Smooth muscle cell (in vitro differentiated cells): ENCODE measurements around the gene THRB. TPM values are rescaled to one million over a fixed set of nuclear protein-coding genes. Genes with fewer than 3 reads are reported as not detected.

ENCODE experiments used
- DNase-seq: peaks from one replicate; lab custom pipeline; 2025; ENCODE audit not compliant: unreplicated experiment; lab: John Stamatoyannopoulos, UW
- H2AFZ ChIP-seq: fragments of 200-600 bp; sonication (generic); 2 replicates; pipeline ENCODE4 v1.6.0; 2016; ENCODE audit warnings: antibody characterized with exemption, low read depth, mild to moderate bottlenecking
- H3F3A ChIP-seq: fragments of 200-600 bp; sonication (generic); 2 replicates; pipeline ENCODE4 v1.6.0; 2017; ENCODE audit warnings: antibody characterized with exemption, low read depth
- H3K27ac ChIP-seq: fragments of 200-600 bp; sonication (generic); 2 replicates; pipeline ENCODE4 v1.5.1; 2016; ENCODE audit warnings: low read depth, mild to moderate bottlenecking
- H3K27me3 ChIP-seq: fragments of 200-600 bp; sonication (generic); 2 replicates; pipeline ENCODE4 v1.6.1; 2016; ENCODE audit warnings: low read depth, mild to moderate bottlenecking
- H3K36me3 ChIP-seq: fragments of 200-600 bp; sonication (generic); 2 replicates; pipeline ENCODE4 v1.5.1; 2016; ENCODE audit warnings: low read depth
- H3K4me1 ChIP-seq: fragments of 200-600 bp; sonication (generic); 2 replicates; pipeline ENCODE4 v1.5.1; 2016; ENCODE audit warnings: low read depth
- H3K4me2 ChIP-seq: fragments of 200-600 bp; sonication (generic); 2 replicates; pipeline ENCODE4 v1.6.0; 2016; ENCODE audit warnings: mild to moderate bottlenecking
- H3K4me3 ChIP-seq: fragments of 200-600 bp; sonication (generic); 2 replicates; pipeline ENCODE4 v1.5.1; 2016; ENCODE audit warnings: mild to moderate bottlenecking
- H3K79me2 ChIP-seq: fragments of 200-600 bp; sonication (generic); 2 replicates; pipeline ENCODE4 v1.6.0; 2016; ENCODE audit warnings: low read depth, mild to moderate bottlenecking
- H3K9ac ChIP-seq: fragments of 200-600 bp; sonication (generic); 2 replicates; pipeline ENCODE4 v1.6.0; 2016; ENCODE audit warnings: low read depth
- H3K9me3 ChIP-seq: fragments of 200-600 bp; sonication (generic); replicated peaks from 2 replicates; pipeline ENCODE4 v1.5.1; 2016; ENCODE audit warnings: low read depth
- H4K20me1 ChIP-seq: fragments of 200-600 bp; sonication (generic); 2 replicates; pipeline ENCODE4 v1.6.0; 2016; ENCODE audit warnings: low read depth
- WGBS: methylation state at CpG from one replicate; pipeline ENCODE4 v1.1.7; 2016; ENCODE audit warnings: low lambda C conversion rate; 5-methylcytosine and 5-hydroxymethylcytosine counted together
- polyA plus RNA-seq: library from polyadenylated mRNA; unstranded; fragments of >200 nt; fragmentation: Nextera tagmentation; extraction: Ambion mirVana; gene quantifications from 2 replicates; pipeline ENCODE4 v1.2.1, GENCODE V29; 2016
- total RNA-seq: library from RNA; depleted of rRNA; stranded (reverse); fragments of >200 nt; gene quantifications from 2 replicates; pipeline ENCODE4 v1.2.3, GENCODE V29; 2014
- TF ChIP-seq, protein P1 (sequence below): fragments of 200-600 bp; sonication (generic); IDR thresholded peaks from 2 replicates; pipeline ENCODE4 v1.5.1; 2017; ENCODE audit warnings: borderline replicate concordance, mild to moderate bottlenecking, antibody characterized with exemption; ENCODE audit not compliant: insufficient read depth, poor library complexity, severe bottlenecking

Gene THRB
- total and polyA plus RNA-seq, 2 experiments from 2014 or later = 5.6 to 43.8 TPM

- H3K79me2 ChIP-seq = peaks cover 3% of the 10 kb centered on the region
Measured at GRCh38 chr3:24386458-24386857, 108.2 kb downstream of the THRB start.

GRCh38 chr3:24385012-24385615 is 109.5 kb downstream of the THRB start:
- H3K4me1 ChIP-seq = peaks cover 11% of the 10 kb centered on the region
- TF ChIP-seq, protein P1, sequence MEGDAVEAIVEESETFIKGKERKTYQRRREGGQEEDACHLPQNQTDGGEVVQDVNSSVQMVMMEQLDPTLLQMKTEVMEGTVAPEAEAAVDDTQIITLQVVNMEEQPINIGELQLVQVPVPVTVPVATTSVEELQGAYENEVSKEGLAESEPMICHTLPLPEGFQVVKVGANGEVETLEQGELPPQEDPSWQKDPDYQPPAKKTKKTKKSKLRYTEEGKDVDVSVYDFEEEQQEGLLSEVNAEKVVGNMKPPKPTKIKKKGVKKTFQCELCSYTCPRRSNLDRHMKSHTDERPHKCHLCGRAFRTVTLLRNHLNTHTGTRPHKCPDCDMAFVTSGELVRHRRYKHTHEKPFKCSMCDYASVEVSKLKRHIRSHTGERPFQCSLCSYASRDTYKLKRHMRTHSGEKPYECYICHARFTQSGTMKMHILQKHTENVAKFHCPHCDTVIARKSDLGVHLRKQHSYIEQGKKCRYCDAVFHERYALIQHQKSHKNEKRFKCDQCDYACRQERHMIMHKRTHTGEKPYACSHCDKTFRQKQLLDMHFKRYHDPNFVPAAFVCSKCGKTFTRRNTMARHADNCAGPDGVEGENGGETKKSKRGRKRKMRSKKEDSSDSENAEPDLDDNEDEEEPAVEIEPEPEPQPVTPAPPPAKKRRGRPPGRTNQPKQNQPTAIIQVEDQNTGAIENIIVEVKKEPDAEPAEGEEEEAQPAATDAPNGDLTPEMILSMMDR = no peak
- H3K4me2 ChIP-seq = no peak overlapping the region
- H3K4me3 ChIP-seq = no peak overlapping the region
- H3F3A ChIP-seq = no peaks in the 10 kb centered on the region
- H3K9ac ChIP-seq = no peak overlapping the region
- H4K20me1 ChIP-seq = no peaks in the 10 kb centered on the region
- H2AFZ ChIP-seq = no peak overlapping the region
- peaks cover 3% of the 10 kb centered on the region for H3K79me2 ChIP-seq
- H3K9me3 ChIP-seq = no peaks in the 10 kb centered on the region
- DNase-seq = no peak
- no peak overlapping the region for H3K27ac ChIP-seq
- H3K27me3 ChIP-seq = peaks cover 5% of the 10 kb centered on the region
- no peaks in the 10 kb centered on the region for H3K36me3 ChIP-seq
- 86% methylated on average over 2 of the region's 2 CpGs for WGBS

More at GRCh38 chr3:24386458-24386857, 108.2 kb downstream of the THRB start:
- Histone ChIP-seq H3K9me3 (no peaks in the 10 kb centered on the region), H3F3A (no peaks in the 10 kb centered on the region), H3K27me3 (peaks cover 5% of the 10 kb centered on the region), H3K4me1 (peaks cover 11% of the 10 kb centered on the region), H3K4me2 (no peak overlapping the region), H4K20me1 (no peaks in the 10 kb centered on the region), H3K4me3 (no peak overlapping the region), H3K36me3 (no peaks in the 10 kb centered on the region), H3K9ac (no peak overlapping the region), H2AFZ (no peak overlapping the region), H3K27ac (peak overlapping the region; percentile 52)
- 91% methylated on average over 3 of the region's 3 CpGs for WGBS
- TF ChIP-seq, protein P1 = no peak
- DNase-seq = no peak

- Histone ChIP-seq H3K36me3 (no peaks in the 10 kb centered on the region), H3F3A (no peaks in the 10 kb centered on the region), H3K4me3 (no peak overlapping the region), H3K4me1 (no peaks in the 10 kb centered on the region), H3K27ac (no peak overlapping the region), H3K79me2 (peaks cover 3% of the 10 kb centered on the region), H3K4me2 (no peak overlapping the region), H2AFZ (no peak overlapping the region), H3K9ac (no peak overlapping the region), H3K27me3 (peaks cover 5% of the 10 kb centered on the region), H4K20me1 (no peaks in the 10 kb centered on the region), H3K9me3 (no peaks in the 10 kb centered on the region)
- TF ChIP-seq, protein P1 = no peak
- DNase-seq = no peak
- WGBS = 94% methylated on average over 2 of the region's 2 CpGs
Measured at GRCh38 chr3:24382647-24383046, 112.0 kb downstream of the THRB start.

DNA sequence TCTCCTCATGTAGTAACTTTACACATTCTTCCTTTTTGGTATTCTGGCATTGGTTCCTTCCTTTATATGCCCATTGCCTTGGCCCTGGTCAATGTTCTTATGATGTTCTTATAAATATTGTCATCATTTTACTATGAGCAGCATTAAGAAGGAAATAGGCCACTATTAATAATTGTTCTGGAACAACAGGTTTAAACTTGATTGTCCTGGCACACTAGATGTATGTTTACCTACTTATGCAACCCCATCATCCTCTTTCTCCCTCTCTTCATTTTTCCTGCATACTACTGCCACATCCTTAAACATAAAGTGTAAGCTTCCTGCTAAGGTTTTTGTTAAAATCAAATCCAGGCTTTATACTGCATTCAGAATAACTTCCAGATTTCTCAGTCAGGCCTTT is 114.7 kb downstream of the THRB start:
- Histone ChIP-seq H2AFZ (no peak overlapping the region), H3K79me2 (peaks cover 3% of the 10 kb centered on the region), H3K27me3 (peaks cover 5% of the 10 kb centered on the region), H3K36me3 (no peaks in the 10 kb centered on the region), H3K27ac (no peak overlapping the region), H3K4me2 (no peak overlapping the region), H3K4me1 (no peaks in the 10 kb centered on the region), H3F3A (no peaks in the 10 kb centered on the region), H3K9ac (no peak overlapping the region), H3K4me3 (no peak overlapping the region), H4K20me1 (no peaks in the 10 kb centered on the region), H3K9me3 (no peaks in the 10 kb centered on the region)
- TF ChIP-seq, protein P1 = no peak
- no peak for DNase-seq
